IPS DF 19.7 (cell line): ENCODE data around the gene XXYLT1.
"Not testable (repeated sequence)": the region's sequence is repeated elsewhere in the genome, so short reads cannot be mapped to it uniquely, and the experiment has no call there.

Experiments
- DNase-seq: peaks from one replicate; pipeline ENCODE4 v3.0.0-alpha.2; 2013; ENCODE audit warnings: low read depth, low spot score

Gene XXYLT1

GRCh38 chr3:195099951-195100785, 170.8 kb downstream of the XXYLT1 start:
- no peak for DNase-seq

- DNase-seq: no peak
Observed at GRCh38 chr3:195098741-195099525, 172.0 kb downstream of the XXYLT1 start.

GRCh38 chr3:195097331-195098255, 173.4 kb downstream of the XXYLT1 start:
- no peak for DNase-seq

GRCh38 chr3:195096484-195097330, 174.3 kb downstream of the XXYLT1 start:
- no peak for DNase-seq

- DNase-seq: no peak
Observed at GRCh38 chr3:195096053-195096452, 174.9 kb downstream of the XXYLT1 start.

GRCh38 chr3:195095704-195096036, 175.3 kb downstream of the XXYLT1 start:
- no peak for DNase-seq

- DNase-seq: no peak
Observed at GRCh38 chr3:195095035-195095703, 175.8 kb downstream of the XXYLT1 start.

GRCh38 chr3:195094191-195094921, 176.6 kb downstream of the XXYLT1 start:
- DNase-seq: no peak

GRCh38 chr3:195093731-195094130, 177.2 kb downstream of the XXYLT1 start:
- DNase-seq: no peak

GRCh38 chr3:195087840-195088601, 182.9 kb downstream of the XXYLT1 start:
- not testable (repeated sequence) for DNase-seq

- DNase-seq: no peak
Observed at GRCh38 chr3:195087328-195087727, 183.6 kb downstream of the XXYLT1 start.

- no peak for DNase-seq
Observed at GRCh38 chr3:195086885-195087284, 184.1 kb downstream of the XXYLT1 start.

- DNase-seq: no peak
Observed at GRCh38 chr3:195086341-195086740, 184.6 kb downstream of the XXYLT1 start.

GRCh38 chr3:195085356-195086130, 185.4 kb downstream of the XXYLT1 start:
- no peak for DNase-seq

- no peak for DNase-seq
Observed at GRCh38 chr3:195084746-195085145, 186.2 kb downstream of the XXYLT1 start.

- DNase-seq: no peak
Observed at GRCh38 chr3:195083659-195084058, 187.3 kb downstream of the XXYLT1 start.

- no peak for DNase-seq
Observed at GRCh38 chr3:195082811-195083210, 188.1 kb downstream of the XXYLT1 start.
